Keratinocyte (primary cell): ENCODE results near the gene HSPBP1.

ENCODE experiments used
- CTCF ChIP-seq, 3 experiments: IDR thresholded peaks in 1 of 3; conservative IDR thresholded peaks in 1 of 3; optimal IDR thresholded peaks in 1 of 3; 2 replicates in 2 of 3; 3 replicates in 1 of 3; pipeline versions ENCODE3 to v1.5.1; 2011; ENCODE audit warnings: low read length in 3 of 3, mild to moderate bottlenecking in 3 of 3, moderate library complexity in 2 of 3, control low read depth in 1 of 3, inconsistent platforms in 1 of 3; ENCODE audit not compliant: insufficient read depth in 2 of 3; ENCODE audit errors: extremely low read depth in 1 of 3
- EZH2 ChIP-seq: IDR thresholded peaks from one replicate; pipeline ENCODE4 v1.6.1; 2012; ENCODE audit warnings: inconsistent platforms, mild to moderate bottlenecking, low read length, moderate library complexity

- TF ChIP-seq CTCF (optimal IDR thresholded peaks at IDR 0.05 in 1 of 3, IDR thresholded peaks at IDR 0.05 in 1 of 3, conservative IDR thresholded peaks at IDR 0.05 in 1 of 3; ENCODE audit: extremely low read depth in 1 of 3, insufficient read depth in 2 of 3, low read length in 3 of 3): no peak
- TF ChIP-seq EZH2: no peak
Measured at GRCh38 chr19:55310498-55310897, 30.6 kb upstream of the HSPBP1 start.
